Activated naive CD8-positive, alpha-beta T cell treated with anti-CD3 and anti-CD28 coated beads for 36 hours (primary cell): ENCODE data around the gene TNFRSF12A. TPM values are rescaled to one million over a fixed set of nuclear protein-coding genes. Genes with fewer than 3 reads are reported as not detected.
"Not testable (repeated sequence)": the region's sequence is repeated elsewhere in the genome, so short reads cannot be mapped to it uniquely, and the experiment has no call there.

Source experiments
- DNase-seq: peaks from one replicate; pipeline ENCODE4 v3.0.0; 2021
- H3K27ac Mint-ChIP-seq: one replicate; pipeline ENCODE4 v1.8.0; 2022; ENCODE audit warnings: mild to moderate bottlenecking, moderate library complexity, mixed read lengths
- H3K27me3 Mint-ChIP-seq: one replicate; pipeline ENCODE4 v1.8.0; 2022; ENCODE audit warnings: mild to moderate bottlenecking, mixed read lengths
- H3K36me3 Mint-ChIP-seq: one replicate; pipeline ENCODE4 v1.8.0; 2021; ENCODE audit warnings: mild to moderate bottlenecking, mixed read lengths
- H3K4me1 Mint-ChIP-seq: one replicate; pipeline ENCODE4 v1.8.0; 2021; ENCODE audit warnings: mixed read lengths
- H3K4me3 Mint-ChIP-seq: one replicate; pipeline ENCODE4 v1.8.0; 2022; ENCODE audit warnings: mild to moderate bottlenecking, moderate library complexity, mixed read lengths
- H3K9me3 Mint-ChIP-seq: one replicate; pipeline ENCODE4 v1.8.0; 2022; ENCODE audit warnings: mixed read lengths
- total RNA-seq, 2 experiments: library from RNA; stranded (reverse); gene quantifications; one replicate each; pipeline ENCODE4 v1.2.3, GENCODE V29; 2021

TNFRSF12A gene
- total RNA-seq, 2 experiments from 2014 or later, result 1.2 to 1.5 TPM

GRCh38 chr16:3068487-3068886, 48.3 kb downstream of the TNFRSF12A start:
- Mint-ChIP-seq H3K4me1 (peaks cover 51% of the 10 kb centered on the region), H3K27ac (peak overlapping the region; percentile 100), H3K9me3 (no peaks in the 10 kb centered on the region), H3K27me3 (no peaks in the 10 kb centered on the region), H3K4me3 (peak overlapping the region; percentile 100), H3K36me3 (peaks cover 51% of the 10 kb centered on the region)
- no peak for DNase-seq

DNA sequence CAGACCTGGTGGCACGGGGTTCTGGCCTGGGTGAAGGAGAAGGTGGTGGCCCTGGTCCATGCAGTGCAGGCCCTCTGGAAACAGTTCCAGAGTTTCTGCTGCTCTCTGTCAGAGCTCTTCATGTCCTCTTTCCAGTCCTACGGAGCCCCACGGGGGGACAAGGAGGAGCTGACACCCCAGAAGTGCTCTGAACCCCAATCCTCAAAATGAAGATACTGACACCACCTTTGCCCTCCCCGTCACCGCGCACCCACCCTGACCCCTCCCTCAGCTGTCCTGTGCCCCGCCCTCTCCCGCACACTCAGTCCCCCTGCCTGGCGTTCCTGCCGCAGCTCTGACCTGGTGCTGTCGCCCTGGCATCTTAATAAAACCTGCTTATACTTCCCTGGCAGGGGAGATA, 49.0 kb downstream of the TNFRSF12A start:
- H3K27me3 Mint-ChIP-seq, DNase-seq, H3K9me3 Mint-ChIP-seq: not testable (repeated sequence)
- peaks cover 53% of the 10 kb centered on the region for H3K4me1 Mint-ChIP-seq
- peak overlapping the region; percentile 15 for H3K4me3 Mint-ChIP-seq
- peaks cover 51% of the 10 kb centered on the region for H3K36me3 Mint-ChIP-seq
- peak overlapping the region; percentile 90 for H3K27ac Mint-ChIP-seq

DNA sequence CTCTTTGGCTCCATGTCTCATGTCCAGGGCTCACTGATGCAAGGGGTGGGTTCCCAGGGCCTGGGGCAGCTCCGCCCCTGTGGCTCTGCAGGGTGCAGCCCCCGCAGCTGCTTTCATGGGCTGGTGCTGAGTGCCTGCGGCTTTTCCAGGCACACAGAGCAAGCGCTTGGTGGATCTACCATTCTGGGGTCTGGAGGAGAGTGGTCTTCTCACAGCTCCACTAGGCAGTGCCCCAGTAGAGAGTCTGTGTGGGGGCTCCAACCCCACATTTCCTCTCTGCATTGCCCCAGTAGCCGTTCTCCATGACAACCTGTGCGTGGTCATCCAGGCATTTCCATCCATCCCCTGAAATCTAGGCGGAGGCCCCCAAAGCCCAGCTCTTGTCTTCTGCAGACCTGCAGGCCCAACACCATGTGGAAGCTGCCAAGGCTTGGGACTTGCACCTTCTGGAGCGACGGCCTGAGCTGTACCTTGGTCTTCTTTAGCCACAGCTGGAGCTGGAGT, 50.5 kb downstream of the TNFRSF12A start:
- H3K4me3 Mint-ChIP-seq, result no peak overlapping the region
- peaks cover 53% of the 10 kb centered on the region for H3K36me3 Mint-ChIP-seq
- no peak for DNase-seq
- H3K4me1 Mint-ChIP-seq, result peaks cover 60% of the 10 kb centered on the region
- peaks cover 1% of the 10 kb centered on the region for H3K9me3 Mint-ChIP-seq
- no peaks in the 10 kb centered on the region for H3K27me3 Mint-ChIP-seq
- H3K27ac Mint-ChIP-seq, result peak overlapping the region; percentile 90

- peaks cover 64% of the 10 kb centered on the region for H3K4me1 Mint-ChIP-seq
- DNase-seq, result no peak
- H3K27ac Mint-ChIP-seq, result peak overlapping the region; percentile 90
- H3K27me3 Mint-ChIP-seq, result no peaks in the 10 kb centered on the region
- H3K36me3 Mint-ChIP-seq, result peaks cover 43% of the 10 kb centered on the region
- H3K9me3 Mint-ChIP-seq, result peaks cover 1% of the 10 kb centered on the region
- peak overlapping the region; percentile 3 for H3K4me3 Mint-ChIP-seq
These were observed 51.5 kb downstream of the TNFRSF12A start for GRCh38 chr16:3071655-3072054.

Other genes with a start within 250 kb of the TNFRSF12A start
- 100 to 1,000 TPM; 267 to 291 TPM for gene ELOB, start 243.1 kb upstream of the TNFRSF12A start, total RNA-seq
- under 1 TPM; 0.40 to 0.54 TPM for gene PRSS33, start 232.8 kb upstream of the TNFRSF12A start, total RNA-seq
- gene PRSS41, start 221.9 kb upstream of the TNFRSF12A start, total RNA-seq, result not detected
- gene PRSS21, start 203.1 kb upstream of the TNFRSF12A start, total RNA-seq, result 10 to 100 TPM; 11.2 to 13.1 TPM
- gene ZG16B, start 190.1 kb upstream of the TNFRSF12A start, total RNA-seq, result 1 to 10 TPM; 1.1 to 1.6 TPM
- not detected for gene PRSS22, start 162.2 kb upstream of the TNFRSF12A start, total RNA-seq
- 10 to 100 TPM; 18.0 to 18.3 TPM for gene FLYWCH2, start 137.2 kb upstream of the TNFRSF12A start, total RNA-seq
- 10 to 100 TPM; 24.3 to 26.1 TPM for gene FLYWCH1, start 108.4 kb upstream of the TNFRSF12A start, total RNA-seq
- gene KREMEN2, start 56.1 kb upstream of the TNFRSF12A start, total RNA-seq, result not detected
- gene PAQR4, start 51.0 kb upstream of the TNFRSF12A start, total RNA-seq, result 10 to 100 TPM; 29.5 to 31.0 TPM
- gene PKMYT1, start 39.9 kb upstream of the TNFRSF12A start, total RNA-seq, result 100 to 1,000 TPM; 144 to 145 TPM
- gene CLDN9, start 7.4 kb upstream of the TNFRSF12A start, total RNA-seq, result not detected
- gene CLDN6, start 2.2 kb upstream of the TNFRSF12A start, total RNA-seq, result not detected
- gene HCFC1R1, start 3.6 kb downstream of the TNFRSF12A start, total RNA-seq, result 10 to 100 TPM; 23.4 to 23.7 TPM
- 10 to 100 TPM; 48.7 to 53.1 TPM for gene THOC6, start 3.7 kb downstream of the TNFRSF12A start, total RNA-seq
- under 1 TPM; 0.31 to 0.56 TPM for gene BICDL2, start 16.6 kb downstream of the TNFRSF12A start, total RNA-seq
- gene MMP25, start 26.2 kb downstream of the TNFRSF12A start, total RNA-seq, result 1 to 10 TPM in 1 of 2 experiments, under 1 TPM in 1; 0.99 to 1.6 TPM
- 1,000 to 10,000 TPM; 1,056 to 1,060 TPM for gene IL32, start 45.3 kb downstream of the TNFRSF12A start, total RNA-seq
- gene ZSCAN10, start 78.9 kb downstream of the TNFRSF12A start, total RNA-seq, result not detected
- gene ZNF205, start 92.2 kb downstream of the TNFRSF12A start, total RNA-seq, result under 1 TPM; 0.35 to 0.36 TPM
- gene ZNF213, start 114.7 kb downstream of the TNFRSF12A start, total RNA-seq, result 1 to 10 TPM; 7.6 to 9.1 TPM
- gene OR1F1, start 167.8 kb downstream of the TNFRSF12A start, total RNA-seq, result not detected
- 10 to 100 TPM; 12.2 to 12.8 TPM for gene ZNF200, start 214.8 kb downstream of the TNFRSF12A start, total RNA-seq
- under 1 TPM; 0.08 to 0.12 TPM for gene MEFV, start 236.3 kb downstream of the TNFRSF12A start, total RNA-seq